ENCODE measurements around the gene SH3GL1. TPM values are rescaled to one million over a fixed set of nuclear protein-coding genes. Genes with fewer than 3 reads are reported as not detected.

Gene SH3GL1
- total RNA-seq, 1 experiment from 2014 or later: 40.7 TPM

DNA sequence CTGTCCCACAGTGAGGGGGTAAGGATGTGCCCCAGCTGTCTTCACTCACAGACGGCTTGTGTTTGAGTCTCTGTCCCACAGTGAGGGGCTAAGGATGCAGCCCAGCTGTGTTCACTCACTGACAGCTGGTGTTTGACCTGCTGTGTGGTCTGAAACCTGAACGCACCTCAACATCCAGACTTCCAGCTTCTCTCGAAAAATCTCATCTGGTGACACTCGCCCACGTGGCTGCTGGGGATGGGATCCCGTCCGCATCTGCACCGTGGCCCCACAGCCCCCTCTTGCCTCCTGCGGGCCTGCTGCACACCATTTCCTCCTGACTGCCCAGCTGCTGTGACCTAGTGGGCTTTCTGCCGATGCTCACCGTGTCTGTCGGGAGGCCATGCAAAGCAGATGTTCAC lies 29.4 kb upstream of the SH3GL1 start:
- peaks cover 41% of the 10 kb centered on the region for H3K36me3 Mint-ChIP-seq (ENCODE audit: insufficient read depth, unreplicated experiment)
- TF ChIP-seq, protein P1, sequence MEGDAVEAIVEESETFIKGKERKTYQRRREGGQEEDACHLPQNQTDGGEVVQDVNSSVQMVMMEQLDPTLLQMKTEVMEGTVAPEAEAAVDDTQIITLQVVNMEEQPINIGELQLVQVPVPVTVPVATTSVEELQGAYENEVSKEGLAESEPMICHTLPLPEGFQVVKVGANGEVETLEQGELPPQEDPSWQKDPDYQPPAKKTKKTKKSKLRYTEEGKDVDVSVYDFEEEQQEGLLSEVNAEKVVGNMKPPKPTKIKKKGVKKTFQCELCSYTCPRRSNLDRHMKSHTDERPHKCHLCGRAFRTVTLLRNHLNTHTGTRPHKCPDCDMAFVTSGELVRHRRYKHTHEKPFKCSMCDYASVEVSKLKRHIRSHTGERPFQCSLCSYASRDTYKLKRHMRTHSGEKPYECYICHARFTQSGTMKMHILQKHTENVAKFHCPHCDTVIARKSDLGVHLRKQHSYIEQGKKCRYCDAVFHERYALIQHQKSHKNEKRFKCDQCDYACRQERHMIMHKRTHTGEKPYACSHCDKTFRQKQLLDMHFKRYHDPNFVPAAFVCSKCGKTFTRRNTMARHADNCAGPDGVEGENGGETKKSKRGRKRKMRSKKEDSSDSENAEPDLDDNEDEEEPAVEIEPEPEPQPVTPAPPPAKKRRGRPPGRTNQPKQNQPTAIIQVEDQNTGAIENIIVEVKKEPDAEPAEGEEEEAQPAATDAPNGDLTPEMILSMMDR (IDR thresholded peaks at IDR 0.05; ENCODE audit: unreplicated experiment): no peak

DNA sequence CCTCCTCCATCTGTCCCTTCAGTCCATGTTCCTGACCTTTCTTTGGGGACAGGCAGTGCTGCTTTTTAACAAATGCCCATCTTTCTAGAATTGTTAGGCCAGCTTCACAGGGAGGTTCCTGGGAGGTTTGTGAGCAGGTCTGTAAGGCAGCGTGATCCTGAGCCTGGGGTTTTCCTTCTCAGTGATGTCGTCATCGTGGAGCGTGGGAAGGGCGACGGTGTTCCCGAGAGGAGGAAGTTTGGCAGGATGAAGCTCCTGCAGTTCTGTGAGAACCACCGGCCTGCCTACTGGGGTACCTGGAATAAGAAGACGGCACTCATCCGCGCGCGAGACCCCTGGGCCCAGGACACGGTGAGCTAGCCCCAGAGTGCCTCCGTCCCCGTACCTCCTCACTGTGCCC lies 28.9 kb upstream of the SH3GL1 start:
- no peak overlapping the region for H3K27ac Mint-ChIP-seq (ENCODE audit: unreplicated experiment)
- no peaks in the 10 kb centered on the region for H3K4me1 Mint-ChIP-seq (ENCODE audit: low read depth, unreplicated experiment)
- peaks cover 37% of the 10 kb centered on the region for H3K36me3 Mint-ChIP-seq (ENCODE audit: insufficient read depth, unreplicated experiment)
- BruUV-seq (replicated peaks): no TSS peak
- no peaks in the 10 kb centered on the region for H3K27me3 Mint-ChIP-seq (ENCODE audit: unreplicated experiment)
- intact Hi-C loops (cut with micrococcal nuclease; ENCODE audit: unreplicated experiment): no loop called here
- TF ChIP-seq, protein P1 (IDR thresholded peaks at IDR 0.05; ENCODE audit: unreplicated experiment): no peak
- DNase-seq: no peak
- no peak overlapping the region for H3K4me3 Mint-ChIP-seq (ENCODE audit: low read depth, unreplicated experiment)
- CTCF ChIA-PET: interaction anchor here (0.5 to 0.6 kb wide), 2 partner anchors 21 to 274 kb away, joined by 3 to 7 read pairs; no protein-coding TSS in a partner anchor
- no peaks in the 10 kb centered on the region for H3K9me3 Mint-ChIP-seq (ENCODE audit: low read depth, unreplicated experiment)

More for the DNA sequence above, 29.4 kb upstream of the SH3GL1 start:
- no peaks in the 10 kb centered on the region for H3K27me3 Mint-ChIP-seq (ENCODE audit: unreplicated experiment)
- H3K9me3 Mint-ChIP-seq (ENCODE audit: low read depth, unreplicated experiment): no peaks in the 10 kb centered on the region
- no peaks in the 10 kb centered on the region for H3K4me1 Mint-ChIP-seq (ENCODE audit: low read depth, unreplicated experiment)
- intact Hi-C loops (cut with micrococcal nuclease; ENCODE audit: unreplicated experiment): no loop called here
- no peak overlapping the region for H3K4me3 Mint-ChIP-seq (ENCODE audit: low read depth, unreplicated experiment)
- CTCF ChIA-PET: interaction anchor here (0.5 kb wide), 1 partner anchor 273 kb away, joined by 3 read pairs; no protein-coding TSS in a partner anchor
- H3K27ac Mint-ChIP-seq (ENCODE audit: unreplicated experiment): no peak overlapping the region
- BruUV-seq (replicated peaks): no TSS peak
- no peak for DNase-seq

DNA sequence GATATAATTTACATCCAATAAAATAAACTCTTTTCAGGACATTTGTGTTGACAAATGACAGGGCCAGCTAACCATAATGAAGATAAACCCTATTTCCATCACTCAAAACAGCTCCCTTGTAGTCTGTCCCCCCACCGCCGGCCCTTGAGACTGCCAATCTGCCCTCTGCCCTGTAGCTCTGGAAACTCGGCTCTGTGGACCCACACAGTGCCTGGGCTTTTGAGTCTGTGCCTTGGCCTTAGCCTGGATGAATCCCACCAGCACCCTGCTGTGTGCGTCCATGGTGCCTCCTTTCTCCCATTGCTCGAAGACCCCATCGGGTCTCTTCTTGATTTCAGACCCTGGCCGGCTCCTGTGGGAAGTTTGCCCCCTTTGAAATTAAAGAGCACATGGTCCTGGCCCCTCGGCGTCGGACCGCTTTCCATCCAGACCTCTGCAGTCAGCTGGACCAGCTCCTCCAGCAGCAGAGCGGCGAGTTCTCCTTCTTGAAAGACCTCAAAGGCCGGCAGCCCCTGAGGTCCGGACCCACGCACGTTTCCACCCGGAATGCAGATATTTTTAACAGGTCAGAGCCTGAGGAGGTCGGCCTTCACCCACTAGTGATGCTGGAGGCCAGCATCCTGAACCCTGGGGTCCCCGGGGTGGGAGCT lies 28.1 kb upstream of the SH3GL1 start:
- H3K4me1 Mint-ChIP-seq (ENCODE audit: low read depth, unreplicated experiment): no peaks in the 10 kb centered on the region
- BruUV-seq (replicated peaks): no TSS peak
- no peak for DNase-seq
- CTCF ChIA-PET: no interaction called here
- no peaks in the 10 kb centered on the region for H3K27me3 Mint-ChIP-seq (ENCODE audit: unreplicated experiment)
- H3K36me3 Mint-ChIP-seq (ENCODE audit: insufficient read depth, unreplicated experiment): peaks cover 37% of the 10 kb centered on the region
- intact Hi-C loops (cut with micrococcal nuclease; ENCODE audit: unreplicated experiment): no loop called here
- H3K4me3 Mint-ChIP-seq (ENCODE audit: low read depth, unreplicated experiment): no peak overlapping the region
- no peaks in the 10 kb centered on the region for H3K9me3 Mint-ChIP-seq (ENCODE audit: low read depth, unreplicated experiment)
- TF ChIP-seq, protein P1 (IDR thresholded peaks at IDR 0.05; ENCODE audit: unreplicated experiment): no peak
- no peak overlapping the region for H3K27ac Mint-ChIP-seq (ENCODE audit: unreplicated experiment)

DNA sequence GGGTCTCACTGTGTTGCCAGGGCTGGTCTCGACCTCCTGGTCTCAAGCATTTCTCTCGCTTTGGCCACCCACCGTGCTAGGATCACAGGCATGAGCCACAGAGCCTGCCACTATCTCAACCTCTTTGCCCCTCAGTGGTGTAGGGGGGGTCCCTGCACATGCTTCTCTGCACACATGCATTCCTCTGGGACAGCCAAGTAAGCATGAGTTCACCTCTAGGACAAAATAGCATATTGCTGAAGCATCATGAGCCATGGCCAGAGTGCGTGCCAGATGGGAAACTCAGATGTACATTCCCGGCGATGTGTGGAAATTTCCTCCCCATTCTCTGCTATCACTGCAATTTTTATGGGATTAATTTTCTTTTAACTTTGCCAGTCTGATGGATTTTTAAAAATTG lies 25.2 kb upstream of the SH3GL1 start:
- H3K27ac Mint-ChIP-seq (ENCODE audit: unreplicated experiment): no peak overlapping the region
- H3K36me3 Mint-ChIP-seq (ENCODE audit: insufficient read depth, unreplicated experiment): peaks cover 28% of the 10 kb centered on the region
- TF ChIP-seq, protein P1 (IDR thresholded peaks at IDR 0.05; ENCODE audit: unreplicated experiment): no peak

More for the DNA sequence above, 25.2 kb upstream of the SH3GL1 start:
- no peak overlapping the region for H3K4me3 Mint-ChIP-seq (ENCODE audit: low read depth, unreplicated experiment)
- no peaks in the 10 kb centered on the region for H3K27me3 Mint-ChIP-seq (ENCODE audit: unreplicated experiment)
- no TSS peak for BruUV-seq (replicated peaks)
- H3K4me1 Mint-ChIP-seq (ENCODE audit: low read depth, unreplicated experiment): no peaks in the 10 kb centered on the region
- H3K9me3 Mint-ChIP-seq (ENCODE audit: low read depth, unreplicated experiment): no peaks in the 10 kb centered on the region
- intact Hi-C loops (cut with micrococcal nuclease; ENCODE audit: unreplicated experiment): no loop called here
- CTCF ChIA-PET: no interaction called here
- DNase-seq: no peak
